Measurements from ENCODE around the gene GNG4. TPM values are rescaled to one million over a fixed set of nuclear protein-coding genes. Genes with fewer than 3 reads are reported as not detected.
A peak's percentile ranks its signal among the peaks of the same experiment; 100 is the strongest.
"Not testable (repeated sequence)": the region's sequence is repeated elsewhere in the genome, so short reads cannot be mapped to it uniquely, and the experiment has no call there.

GNG4 gene
- total RNA-seq, 1 donor from 2014 or later, result 0.12 TPM

DNA sequence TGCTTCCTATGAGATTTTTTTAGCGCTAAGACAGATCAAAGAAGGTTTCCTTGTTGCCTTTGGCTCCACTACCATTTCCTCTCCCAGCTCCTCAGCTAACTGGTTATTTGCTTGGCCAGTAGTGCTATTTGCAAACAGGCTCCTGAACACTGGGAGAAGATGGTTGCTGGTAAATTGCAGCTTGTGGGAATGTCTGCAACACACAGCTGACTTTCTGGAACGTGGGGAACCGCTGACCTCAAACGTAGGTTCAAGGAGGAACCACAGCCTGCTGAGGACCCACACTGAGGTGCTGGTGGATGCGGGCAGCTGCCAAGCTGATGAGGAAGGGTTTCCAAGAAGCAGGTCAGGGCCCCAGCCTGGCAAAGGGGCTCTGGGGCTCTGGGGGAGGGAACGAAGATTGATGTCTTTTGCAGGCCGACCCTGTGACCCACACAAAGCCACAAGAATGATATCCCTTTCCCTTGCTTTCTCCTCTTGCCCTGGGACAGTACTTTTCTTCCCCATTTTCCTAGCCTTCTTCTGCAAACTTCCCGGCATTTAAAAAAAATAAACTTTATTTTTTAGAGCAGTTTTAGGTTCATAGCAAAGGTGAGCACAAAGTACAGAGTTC, 24.8 kb downstream of the GNG4 start:
- H3K4me3 ChIP-seq (ENCODE audit: low read depth, low read length), result no peak overlapping the region
- peak; percentile 59 for DNase-seq (ENCODE audit: low read depth)
- TF ChIP-seq, protein P1, sequence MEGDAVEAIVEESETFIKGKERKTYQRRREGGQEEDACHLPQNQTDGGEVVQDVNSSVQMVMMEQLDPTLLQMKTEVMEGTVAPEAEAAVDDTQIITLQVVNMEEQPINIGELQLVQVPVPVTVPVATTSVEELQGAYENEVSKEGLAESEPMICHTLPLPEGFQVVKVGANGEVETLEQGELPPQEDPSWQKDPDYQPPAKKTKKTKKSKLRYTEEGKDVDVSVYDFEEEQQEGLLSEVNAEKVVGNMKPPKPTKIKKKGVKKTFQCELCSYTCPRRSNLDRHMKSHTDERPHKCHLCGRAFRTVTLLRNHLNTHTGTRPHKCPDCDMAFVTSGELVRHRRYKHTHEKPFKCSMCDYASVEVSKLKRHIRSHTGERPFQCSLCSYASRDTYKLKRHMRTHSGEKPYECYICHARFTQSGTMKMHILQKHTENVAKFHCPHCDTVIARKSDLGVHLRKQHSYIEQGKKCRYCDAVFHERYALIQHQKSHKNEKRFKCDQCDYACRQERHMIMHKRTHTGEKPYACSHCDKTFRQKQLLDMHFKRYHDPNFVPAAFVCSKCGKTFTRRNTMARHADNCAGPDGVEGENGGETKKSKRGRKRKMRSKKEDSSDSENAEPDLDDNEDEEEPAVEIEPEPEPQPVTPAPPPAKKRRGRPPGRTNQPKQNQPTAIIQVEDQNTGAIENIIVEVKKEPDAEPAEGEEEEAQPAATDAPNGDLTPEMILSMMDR (conservative IDR thresholded peaks at IDR 0.05; ENCODE audit: low read depth, low read length), result no peak

DNA sequence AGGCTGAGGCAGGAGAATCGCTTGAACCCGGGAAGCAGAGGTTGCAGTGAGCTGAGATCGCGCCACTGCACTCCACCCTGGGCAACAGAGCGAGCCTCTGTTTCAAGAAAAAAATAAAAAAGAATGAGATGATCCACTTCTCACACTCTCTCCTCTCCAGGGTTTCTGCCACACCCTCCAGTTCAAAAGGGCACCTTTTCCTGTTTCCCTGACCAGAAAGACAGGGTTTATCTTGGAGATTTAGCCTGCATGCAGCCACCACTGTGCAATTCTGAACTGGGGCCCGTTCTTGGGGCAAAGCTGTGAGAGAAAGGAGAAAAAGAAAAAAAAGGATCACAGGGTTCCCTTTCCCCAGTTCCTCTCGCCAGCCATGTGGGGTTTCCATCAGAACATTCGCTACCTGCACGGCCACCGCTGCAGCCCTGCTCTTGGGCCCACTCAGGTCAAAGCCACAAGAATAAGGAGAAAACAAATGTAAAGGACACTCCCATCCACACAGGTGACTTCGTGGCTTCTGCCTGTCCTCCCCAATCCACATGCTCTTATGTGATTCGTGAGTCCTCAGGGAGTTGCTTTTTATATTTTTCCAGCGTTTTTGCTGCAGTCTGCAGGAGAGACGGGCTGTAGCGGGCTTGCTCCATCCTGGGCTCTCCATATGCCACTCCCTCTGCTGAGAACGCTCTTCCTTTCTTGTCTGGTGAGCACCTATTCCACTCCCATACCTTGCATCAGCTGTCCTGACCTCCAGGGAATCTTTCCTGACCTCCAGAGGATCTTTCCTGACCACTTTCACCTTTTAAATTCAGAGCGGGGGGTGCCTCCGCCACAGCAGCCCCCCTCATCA, 26.4 kb downstream of the GNG4 start:
- no peak overlapping the region for H3K4me3 ChIP-seq (ENCODE audit: low read depth, low read length)
- TF ChIP-seq, protein P1 (conservative IDR thresholded peaks at IDR 0.05; ENCODE audit: low read depth, low read length), result no peak
- DNase-seq (ENCODE audit: low read depth), result no peak

DNA sequence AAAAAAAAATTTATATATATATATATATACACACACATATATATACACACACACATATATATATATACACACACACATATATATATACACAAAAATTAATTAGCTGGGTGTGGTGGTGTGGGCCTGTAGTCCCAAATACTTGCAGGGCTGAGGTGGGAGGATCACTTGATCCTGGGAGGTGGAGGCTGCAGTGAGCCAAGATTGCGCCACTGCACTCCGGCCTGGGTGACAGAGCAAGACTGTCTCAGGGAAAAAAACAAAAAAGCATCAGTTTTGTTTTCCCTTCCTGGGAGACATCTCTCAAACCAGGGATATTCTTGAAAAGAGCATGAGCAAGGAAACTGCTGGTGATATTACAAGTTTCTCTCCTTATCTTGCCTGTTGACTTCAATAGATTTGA, 30.4 kb downstream of the GNG4 start:
- DNase-seq (ENCODE audit: low read depth); H3K4me3 ChIP-seq (ENCODE audit: low read depth, low read length): not testable (repeated sequence)

DNA sequence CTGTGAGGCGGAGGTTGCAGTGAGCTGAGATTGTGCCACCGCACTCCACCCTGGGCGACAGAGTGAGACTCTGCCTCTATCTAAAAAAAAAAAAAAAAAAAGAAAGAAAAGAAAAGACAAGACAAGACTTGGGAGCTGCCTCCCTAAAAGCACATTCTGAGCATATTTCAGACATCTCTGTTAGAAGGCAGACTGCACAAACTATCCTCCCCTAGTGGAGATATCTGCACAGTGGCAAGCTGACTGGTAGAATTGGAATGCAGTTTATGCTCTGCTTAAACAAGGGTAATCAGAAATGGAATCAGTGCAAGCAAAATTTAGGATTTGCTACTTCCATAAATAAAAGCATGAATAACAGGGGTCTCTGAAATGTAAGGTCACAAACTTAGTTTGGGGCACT, 31.8 kb downstream of the GNG4 start:
- H3K4me3 ChIP-seq (ENCODE audit: low read depth, low read length), result no peak overlapping the region
- DNase-seq (ENCODE audit: low read depth), result no peak
- TF ChIP-seq, protein P1 (conservative IDR thresholded peaks at IDR 0.05; ENCODE audit: low read depth, low read length), result peak; percentile 37

DNA sequence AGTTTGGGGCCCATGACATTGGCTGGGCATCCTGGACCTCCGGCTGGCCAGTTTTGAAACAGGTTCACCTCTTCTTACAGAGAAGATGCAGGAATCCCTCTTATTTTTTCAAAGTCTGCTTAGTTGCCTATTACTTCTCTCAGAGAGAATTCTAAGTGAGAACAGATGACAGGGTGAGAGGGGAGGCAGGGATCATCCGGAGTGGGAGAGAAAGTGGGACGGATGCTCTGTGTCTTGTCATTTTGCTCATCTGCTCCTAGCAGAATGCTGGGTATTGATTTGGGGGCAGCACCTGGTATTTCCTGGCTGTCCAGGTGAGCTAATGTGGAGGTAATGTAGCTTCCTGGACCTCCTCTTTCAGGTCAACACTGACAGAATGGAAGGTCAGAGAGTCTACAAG, 32.4 kb downstream of the GNG4 start:
- no peak for DNase-seq (ENCODE audit: low read depth)
- H3K4me3 ChIP-seq (ENCODE audit: low read depth, low read length), result no peak overlapping the region
- TF ChIP-seq, protein P1 (conservative IDR thresholded peaks at IDR 0.05; ENCODE audit: low read depth, low read length), result no peak

DNA sequence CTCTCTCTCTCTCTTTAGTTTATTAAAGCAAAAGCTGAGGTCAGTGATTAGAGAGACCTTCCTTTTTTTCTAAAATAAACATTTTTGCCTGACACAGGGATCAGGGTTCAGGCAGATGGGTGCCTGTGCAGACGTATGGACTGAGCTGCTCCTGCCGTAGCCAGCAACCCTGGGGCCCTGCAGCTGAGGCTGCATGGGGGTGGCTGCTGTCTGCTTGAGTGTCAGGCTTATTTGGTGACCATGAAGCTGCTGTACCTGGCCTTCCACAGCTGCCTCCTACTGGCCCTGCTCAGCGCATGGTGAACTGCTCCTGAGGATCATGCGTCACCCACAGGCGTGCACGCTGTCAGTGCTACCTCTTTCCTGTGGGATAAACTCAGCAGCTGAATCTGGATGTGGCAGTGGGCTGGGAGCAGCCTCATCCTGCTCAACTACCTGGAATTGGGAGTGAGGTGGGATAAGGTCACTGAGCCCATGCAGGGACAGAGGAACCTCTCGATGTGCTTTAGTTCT, 35.1 kb downstream of the GNG4 start:
- H3K4me3 ChIP-seq (ENCODE audit: low read depth, low read length), result no peak overlapping the region
- no peak for DNase-seq (ENCODE audit: low read depth)
- TF ChIP-seq, protein P1 (conservative IDR thresholded peaks at IDR 0.05; ENCODE audit: low read depth, low read length), result no peak

DNA sequence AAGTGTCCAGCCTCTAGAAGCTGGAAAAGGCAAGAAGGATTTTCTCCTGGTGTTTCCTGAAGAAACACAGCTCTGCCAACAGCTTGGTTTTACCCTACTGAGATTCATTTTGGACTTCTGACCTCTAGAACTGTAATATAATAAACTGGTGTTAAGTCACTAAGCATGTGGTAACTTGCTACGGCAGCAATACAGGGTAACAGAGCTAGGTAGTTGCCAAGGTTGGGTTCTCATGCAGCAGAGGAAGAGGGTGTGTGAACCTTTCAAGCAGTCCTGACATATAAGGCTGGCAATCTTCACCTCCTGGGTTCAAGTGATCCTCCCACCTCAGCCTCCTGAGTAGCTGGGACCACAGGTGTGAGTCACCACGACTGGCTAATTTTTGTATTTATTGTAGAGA, 36.0 kb downstream of the GNG4 start:
- DNase-seq (ENCODE audit: low read depth), result no peak
- no peak overlapping the region for H3K4me3 ChIP-seq (ENCODE audit: low read depth, low read length)
- TF ChIP-seq, protein P1 (conservative IDR thresholded peaks at IDR 0.05; ENCODE audit: low read depth, low read length), result no peak

Measured in epithelial cell of proximal tubule (primary cell).